ENCODE data around the gene ZNF385B.

ZNF385B gene

DNA sequence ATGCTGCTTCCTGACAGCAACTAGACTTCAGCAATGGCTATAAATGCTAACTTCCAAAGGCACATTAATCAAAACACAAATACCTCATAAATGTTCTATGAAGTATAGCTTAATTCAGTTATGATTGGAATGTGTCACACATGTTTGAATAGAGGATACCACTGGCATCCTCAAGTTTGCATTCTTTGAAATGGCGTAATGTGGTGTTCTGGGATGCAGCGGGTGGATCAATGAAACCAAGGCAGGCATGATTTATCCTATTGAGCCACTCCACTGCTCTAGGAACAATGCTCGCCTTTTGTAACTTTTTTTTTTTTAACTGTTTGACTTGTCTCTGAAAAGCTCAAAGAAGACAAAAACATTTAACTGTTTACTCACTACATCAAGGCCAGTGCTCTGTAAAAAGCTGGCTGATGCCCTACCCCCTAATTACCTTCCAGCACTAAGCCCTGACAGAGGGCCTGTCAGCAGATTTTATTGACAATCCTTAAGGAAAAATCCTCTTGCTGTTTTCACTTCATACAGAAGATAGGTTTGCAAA lies 318.0 kb downstream of the ZNF385B start:
- no peak for DNase-seq

DNA sequence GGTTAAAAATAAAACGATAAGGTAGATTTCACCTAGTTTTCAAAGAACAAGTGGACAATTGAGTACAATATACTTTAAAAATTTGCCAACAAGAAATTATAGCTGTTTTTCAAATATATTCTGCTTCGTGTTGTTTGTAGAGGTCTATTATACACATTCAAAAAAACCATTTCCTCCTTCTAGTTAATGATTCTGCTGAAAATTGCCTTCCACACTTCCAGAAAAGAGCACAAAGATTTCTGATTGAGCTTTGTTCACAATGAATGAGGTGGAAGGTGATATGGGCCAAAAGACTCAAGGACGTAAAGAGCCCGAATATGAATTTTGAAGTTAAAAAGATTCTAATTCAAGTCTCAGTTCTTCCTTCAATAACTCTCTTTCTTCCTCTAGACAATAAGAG lies 319.8 kb downstream of the ZNF385B start:
- DNase-seq: no peak

DNA sequence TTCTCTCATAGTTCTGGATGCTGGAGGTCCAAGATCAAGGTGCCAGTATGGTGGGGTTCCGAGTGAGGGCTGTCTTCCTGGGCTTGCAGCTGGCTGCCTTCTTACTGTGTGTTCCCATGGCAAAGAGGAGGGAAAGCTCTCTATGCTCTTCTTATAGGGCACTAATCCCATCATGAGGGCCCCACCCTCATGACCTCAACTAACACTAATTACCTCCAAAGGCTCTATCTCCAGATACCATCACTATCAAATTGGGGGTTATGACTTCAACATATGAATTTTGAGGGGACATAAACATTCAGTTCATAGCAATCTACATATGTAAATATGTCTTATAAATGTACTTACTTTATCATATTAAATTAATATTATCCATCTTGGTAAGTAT lies 322.3 kb downstream of the ZNF385B start:
- DNase-seq: no peak

DNA sequence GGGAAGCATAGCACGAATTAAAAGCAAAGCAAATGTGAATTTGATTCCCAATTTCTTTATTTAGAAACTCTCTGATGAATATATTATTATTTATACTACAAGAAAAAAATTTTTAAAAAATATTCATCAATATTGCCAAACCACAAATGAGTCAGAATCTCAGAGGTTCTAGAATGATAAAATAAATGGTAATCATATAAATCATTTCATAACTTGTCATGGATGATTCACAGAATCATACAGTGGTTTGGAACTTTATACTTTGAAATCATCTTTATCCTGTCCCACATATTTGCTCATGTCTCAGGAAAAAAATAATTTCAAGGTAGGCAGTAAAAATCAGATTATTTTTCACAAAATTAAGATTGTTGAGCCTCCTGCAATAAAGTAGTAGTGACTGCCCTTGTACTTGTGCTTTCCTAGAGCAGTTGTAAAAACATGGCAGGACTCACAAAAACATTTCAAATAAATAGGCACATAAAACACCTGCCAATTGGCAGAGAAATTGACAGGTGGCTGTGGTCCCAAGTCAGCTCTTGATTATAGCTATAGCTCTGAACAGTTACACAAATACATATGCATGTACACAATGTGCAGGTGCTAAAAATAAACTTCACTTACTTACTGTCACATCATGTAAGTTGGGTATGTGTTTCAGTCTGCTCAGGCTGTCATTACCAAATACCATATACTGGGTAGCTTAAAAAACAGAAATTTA lies 322.8 kb downstream of the ZNF385B start:
- DNase-seq: no peak

DNA sequence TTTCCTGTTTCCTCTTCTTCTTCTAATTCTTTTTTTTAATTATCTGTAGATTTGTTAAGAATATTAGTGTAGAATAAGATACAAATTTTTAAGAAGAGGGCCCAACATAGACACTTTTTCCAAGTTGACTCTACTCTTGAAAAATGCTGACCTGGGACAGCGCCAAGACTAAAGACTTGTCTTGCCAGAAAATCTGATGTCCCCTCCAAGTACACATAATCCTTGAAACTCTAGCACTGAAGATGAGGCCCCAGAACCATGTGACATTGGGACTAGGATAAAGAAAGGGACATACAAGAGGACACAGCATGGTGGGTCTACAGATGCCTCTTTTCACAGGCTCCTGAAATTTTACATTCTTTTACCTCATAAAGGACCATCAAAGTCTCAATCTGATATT lies 325.2 kb downstream of the ZNF385B start:
- no peak for DNase-seq

DNA sequence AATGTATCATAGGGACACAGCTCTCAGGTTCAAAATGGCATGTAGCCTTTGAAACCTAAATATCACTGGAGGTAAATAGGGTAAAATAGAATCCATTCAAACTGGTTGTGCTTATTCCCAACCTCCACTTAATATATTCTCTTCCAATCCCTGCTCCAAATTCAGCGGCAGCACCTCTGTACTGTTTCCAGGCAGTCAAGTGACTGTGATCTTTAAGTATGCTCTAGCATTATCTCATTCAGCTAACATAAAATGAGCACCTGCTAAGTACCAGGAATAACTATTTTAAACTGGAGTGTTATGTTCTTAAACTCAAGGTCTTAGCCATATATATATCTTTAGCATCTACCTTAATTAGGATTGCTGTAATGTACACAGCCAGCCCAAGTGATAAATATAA lies 327.5 kb downstream of the ZNF385B start:
- DNase-seq: no peak

DNA sequence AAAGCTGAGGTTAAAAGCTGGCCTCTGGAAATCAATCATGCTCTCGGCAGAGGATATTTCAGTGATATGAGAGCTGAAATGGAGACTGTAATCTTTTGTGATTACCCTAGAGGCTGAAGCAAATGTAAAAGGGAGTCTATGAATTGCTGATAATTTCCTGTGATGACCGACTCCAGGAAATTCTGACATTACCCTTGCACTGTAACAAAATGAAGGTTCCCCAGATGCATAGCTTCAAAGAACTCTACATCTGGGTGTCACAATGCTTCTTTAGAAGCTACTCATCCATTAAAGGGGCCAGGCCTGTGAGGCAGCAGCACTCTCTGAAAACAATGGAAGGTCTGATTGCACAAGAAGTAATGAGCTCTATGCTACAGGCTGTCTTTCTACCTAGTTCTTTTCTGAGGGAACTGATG lies 328.5 kb downstream of the ZNF385B start:
- DNase-seq: no peak

DNA sequence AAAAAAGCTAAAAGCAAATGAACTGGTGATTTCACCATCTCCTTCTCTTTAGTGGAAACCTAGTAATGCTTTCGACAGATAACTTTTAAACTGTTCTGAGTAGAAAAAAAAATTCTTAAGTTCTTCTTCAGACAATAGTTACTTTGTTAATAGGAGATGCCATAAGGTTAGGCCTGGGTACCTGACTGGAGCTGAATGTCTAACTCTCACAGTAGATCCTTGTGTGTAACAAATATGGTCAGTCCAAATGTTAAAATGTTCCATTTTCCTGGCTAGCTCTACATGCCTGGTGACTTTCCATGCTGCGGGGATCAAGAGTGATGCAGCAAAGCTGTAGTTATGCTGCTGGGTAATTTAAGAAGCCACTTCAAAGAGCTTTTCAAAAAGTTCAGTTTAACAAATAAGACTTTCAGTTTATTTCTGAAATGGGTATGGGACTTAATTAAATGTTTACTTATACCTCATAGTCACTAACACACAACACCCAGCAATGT lies 332.8 kb downstream of the ZNF385B start:
- no peak for DNase-seq

DNA sequence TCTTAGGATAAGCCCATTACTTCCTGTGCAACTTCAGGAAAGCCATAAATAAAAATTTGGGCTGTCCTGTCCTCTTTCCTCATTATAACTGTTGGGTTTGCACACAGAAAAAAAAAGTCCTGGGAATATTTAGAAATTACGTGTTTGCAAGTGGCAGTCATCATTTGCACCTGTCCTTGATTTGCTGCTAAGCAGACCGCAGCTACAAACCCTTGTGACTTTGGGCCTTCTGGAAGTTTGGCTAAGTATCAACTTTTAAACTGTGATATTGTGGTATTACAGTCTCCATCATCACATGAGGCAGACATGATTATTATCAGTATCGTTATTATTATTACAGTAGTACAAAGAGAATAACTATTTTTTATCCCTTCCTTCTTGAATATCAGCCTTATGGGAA lies 336.1 kb downstream of the ZNF385B start:
- no peak for DNase-seq

DNA sequence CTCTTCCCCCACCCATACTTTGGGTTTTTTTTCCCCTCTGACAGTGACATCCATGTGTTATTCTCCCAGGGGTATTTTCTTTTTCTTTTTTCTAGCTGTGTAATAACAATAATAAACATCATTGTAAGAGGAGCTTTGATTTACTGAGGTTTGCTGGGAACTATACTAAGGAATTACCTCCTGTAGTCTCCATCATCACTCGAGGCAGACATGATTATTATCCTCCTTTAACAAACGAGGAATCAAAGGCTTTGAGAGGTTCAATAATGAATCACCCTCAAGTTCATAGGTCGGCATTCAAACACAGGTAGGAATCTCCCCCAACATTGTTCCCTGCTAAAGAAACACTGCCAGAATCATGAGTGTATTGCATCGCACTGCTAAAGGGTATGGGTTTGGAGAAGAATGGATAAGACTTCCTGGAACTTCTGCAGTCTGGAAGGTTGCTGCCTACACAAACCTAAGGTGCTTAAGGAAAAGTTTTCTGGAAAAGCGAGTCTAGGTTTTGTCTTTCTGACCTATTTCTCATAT lies 336.5 kb downstream of the ZNF385B start:
- DNase-seq: no peak

DNA sequence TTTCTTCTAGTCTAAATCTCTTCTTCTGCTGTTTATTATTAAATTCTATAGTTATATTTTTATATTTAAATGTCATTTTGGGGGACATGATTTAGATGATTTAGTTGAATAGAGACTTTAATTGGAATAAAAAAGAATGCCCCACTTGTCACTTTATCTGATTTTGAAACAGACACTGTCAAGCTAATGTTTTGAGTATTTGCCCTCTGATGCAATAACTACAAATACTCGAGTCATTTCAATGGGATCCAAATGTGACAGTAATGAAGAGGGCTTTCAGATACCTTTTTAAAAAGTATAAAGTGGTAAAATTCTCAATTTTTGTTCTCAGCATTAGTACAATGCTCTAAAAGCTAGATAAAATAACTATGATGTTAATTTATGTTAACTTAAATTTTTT lies 339.5 kb downstream of the ZNF385B start:
- DNase-seq: no peak

DNA sequence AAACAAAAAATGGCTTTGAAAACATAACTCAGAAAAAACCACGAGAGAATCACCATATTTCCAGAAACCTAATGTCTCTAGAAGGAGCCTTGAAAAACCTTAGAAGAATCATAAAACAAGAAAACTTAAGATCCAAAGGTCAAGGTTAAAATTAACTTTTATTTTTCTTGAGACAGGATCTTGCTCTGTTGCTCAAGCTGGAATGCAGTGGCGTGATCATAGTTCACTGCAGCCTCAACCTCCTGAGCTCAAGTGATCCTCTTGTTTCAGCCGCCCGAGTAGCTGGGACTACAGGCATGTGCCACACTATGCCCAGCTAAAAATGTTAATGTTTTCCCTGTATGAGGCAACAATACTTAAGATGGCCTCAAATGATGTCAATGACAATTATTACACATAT lies 342.6 kb downstream of the ZNF385B start:
- no peak for DNase-seq

DNA sequence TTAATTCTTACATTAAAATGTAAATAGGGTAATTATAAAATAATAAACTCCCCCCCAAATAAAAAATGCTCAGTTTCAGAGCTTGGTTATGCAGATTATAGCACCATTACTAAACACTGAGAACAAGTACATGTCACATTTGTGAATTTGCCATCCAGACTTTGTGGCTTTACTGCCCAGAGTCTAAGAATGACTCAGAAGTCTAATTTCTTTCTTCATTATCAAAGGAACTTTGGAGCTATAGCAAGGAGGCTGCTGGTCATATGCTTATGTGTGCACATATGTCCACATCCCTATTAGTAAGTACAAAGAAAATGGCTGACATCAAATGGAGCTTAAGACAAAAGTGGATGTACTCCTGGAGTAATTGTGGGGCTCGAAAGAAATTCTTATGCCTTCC lies 348.2 kb downstream of the ZNF385B start:
- no peak for DNase-seq

DNA sequence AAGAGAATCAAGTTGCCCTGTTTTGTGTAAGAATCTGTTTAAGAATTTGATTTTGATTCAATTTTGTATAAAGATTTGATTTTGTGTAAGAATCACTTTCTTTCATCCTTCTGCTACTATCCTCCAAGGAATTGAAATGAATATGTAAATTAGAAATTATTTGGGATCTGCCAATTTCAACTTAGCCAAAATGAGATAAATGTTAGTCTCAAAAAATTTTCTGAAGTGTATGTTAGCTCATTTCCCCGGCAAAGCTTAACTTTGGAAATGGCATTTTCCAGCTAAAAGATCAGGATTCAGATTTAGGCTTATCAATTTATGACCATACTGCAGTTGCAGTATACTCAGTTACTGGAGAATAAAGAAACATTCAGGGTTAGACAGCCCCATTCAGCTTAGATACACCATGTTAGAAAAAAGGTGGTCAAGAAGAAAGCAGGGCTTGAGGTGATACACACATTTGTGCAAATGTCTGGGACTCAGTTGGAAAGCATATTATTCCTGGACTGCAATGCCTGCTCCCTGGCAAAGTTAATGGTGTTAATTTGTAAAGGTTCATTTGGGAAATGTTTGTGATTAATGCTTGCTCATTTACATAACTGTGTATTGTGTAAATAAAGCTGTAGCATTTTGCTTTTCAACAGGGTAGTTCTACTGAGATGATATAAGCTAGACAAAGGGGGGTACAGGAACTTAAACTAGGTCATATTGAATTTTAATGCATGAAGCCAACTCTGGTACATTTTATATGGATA lies 349.0 kb downstream of the ZNF385B start:
- DNase-seq: no peak

DNA sequence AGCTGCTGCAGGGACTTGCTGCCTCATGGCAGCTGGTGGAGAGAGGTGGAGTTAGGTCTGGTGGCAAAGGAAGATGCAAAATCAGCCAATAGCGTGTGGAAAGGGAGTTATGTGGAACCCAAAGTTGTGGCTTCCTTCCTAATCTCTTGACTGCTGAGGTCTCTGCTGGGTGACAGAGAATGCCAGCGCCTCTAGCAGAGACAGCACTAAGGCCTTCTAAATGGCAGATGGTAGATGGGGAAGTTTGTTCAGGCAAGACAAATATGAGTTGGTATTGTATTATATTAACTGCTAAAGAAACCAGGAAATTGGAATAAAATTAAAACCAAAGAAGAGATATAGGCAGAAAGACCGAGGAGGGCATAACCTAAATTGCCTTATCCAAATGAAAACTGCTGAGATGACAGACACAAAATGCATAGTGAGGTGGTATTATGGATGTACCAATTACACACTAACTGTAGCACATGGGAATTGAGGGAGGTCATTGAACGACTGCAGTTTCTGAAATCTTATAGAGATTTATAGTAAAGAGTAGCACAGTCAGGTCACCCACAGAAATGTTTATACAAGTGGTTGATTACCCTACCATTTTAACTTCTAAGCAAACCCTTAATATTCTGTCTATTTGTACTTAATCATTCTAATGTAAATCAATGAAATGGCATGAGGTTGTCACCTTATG lies 350.2 kb downstream of the ZNF385B start:
- DNase-seq: no peak

DNA sequence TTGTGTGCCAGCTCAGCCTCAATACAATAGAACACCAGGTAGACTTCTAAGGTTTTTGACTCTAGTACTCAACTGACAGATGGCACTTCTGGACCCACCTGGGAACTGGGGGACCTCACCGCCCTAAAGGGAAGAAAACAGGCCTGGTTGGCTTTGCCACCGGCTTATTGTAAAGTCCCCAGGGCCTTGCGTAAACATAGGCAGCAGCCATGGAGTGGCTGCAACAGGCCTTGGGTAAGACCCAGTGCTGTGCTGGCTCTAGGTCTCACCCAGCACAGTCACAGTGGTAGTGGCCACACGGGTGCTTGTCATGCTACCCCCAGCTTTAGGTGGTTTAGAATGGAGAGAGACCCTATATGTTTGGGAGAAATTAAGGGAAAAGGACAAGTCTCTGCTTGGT lies 366.1 kb downstream of the ZNF385B start:
- DNase-seq: no peak

DNA sequence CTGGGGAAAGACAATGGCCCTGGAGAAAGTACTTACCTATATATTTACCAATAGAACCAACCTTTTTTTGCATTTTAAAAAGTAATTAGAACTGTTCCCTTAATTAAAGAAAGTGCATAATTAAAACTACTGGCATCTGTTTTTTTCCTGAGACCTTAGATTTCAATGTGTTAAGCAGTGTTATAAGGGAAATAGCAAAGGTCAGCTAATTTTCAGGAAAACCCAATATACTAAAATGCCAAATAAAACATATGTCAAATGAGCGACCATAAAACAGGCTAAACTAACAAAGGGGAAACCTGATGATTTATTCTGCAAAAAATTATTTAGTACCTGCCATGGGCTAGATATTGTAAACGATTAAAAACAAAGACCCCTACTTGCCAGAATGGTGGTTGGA lies 372.8 kb downstream of the ZNF385B start:
- DNase-seq: no peak

DNA sequence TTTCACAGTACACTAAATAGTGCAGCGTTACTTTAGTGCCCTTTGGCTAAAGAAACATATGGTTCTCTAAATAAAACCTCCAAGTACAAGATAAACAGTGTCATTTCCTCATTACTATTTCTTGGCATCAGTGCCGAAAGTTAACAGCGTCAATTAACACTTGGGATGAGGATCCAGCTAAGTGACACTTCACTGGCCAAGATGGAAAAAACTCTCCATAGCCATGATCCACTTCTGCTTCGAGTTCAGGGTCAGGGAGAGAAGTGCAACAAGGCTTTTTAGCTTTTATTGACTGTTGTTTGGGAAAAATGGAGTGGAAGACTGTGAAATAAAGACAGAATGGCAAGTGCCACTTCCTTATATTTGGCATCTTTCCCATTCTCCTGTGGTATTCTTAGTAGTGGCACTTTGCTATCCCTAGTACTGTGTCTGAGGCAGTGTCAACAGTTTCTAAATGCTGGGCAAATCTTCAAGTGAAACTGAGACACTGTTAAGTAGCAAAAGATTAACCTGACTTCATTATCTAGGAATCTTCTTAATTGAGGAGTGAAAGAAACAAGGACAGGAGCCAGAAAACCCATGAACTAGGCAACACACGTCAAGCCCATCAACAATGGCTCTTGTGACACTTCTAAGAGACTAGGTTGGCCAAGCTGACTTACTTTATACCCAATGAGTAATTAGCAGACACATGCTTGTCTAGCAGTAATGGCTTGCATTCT lies 374.2 kb downstream of the ZNF385B start:
- DNase-seq: no peak

DNA sequence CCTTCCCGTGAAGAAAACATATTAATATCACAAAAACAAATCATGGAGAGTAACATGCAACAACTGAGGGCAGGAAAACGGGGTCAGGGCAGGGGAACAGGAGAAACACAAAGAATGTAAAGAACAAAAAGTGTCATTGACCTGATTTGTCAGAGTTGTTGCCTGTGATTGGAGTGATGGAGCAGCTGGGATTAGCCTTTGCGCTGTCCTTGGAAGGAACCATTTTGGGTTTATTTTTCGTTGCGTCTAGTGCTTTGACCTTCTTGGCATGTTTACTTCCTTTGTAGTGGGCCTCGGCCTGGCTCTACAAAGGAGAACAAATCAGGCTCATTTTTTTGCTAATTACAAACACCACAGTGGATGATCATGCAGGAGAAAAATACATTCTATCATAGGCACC lies 378.3 kb downstream of the ZNF385B start:
- DNase-seq: no peak

DNA sequence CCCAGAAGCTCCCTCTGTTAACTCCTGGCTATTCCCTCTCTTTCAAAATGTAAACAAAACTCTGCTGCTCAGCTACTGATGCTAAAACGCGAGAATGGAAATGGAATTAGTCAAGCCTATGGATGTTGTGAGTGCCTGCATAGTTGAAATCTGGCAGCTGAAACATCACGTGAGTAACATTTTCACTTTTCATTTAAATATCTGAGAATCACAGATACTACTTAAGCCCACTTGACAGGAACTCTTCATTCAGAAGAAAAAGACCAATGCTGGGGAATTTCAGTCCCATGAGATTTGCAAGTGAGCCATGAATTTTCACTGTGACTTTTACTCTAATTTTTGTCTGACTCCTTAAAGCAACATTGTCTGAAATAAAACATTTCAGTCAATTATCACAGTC lies 381.5 kb downstream of the ZNF385B start:
- DNase-seq: no peak

DNA sequence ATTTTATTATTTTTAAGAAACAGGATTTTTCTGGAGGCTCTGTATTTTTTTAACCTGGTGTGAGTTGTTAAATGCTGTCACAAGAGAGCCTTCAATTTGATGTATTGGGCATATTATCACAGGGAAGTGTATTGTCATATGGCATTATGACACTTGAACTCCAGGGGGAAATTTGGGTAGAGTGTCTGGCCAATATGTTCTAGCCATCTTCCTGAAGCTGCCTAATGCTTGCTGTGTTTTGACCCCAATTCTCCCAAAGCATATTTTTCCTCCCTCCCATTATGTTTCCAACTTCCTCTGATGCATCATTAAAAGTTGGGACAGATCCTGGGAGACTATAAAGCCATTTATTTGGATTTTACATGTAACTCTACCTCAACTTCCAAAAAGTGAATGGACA lies 382.6 kb downstream of the ZNF385B start:
- DNase-seq: no peak

DNA sequence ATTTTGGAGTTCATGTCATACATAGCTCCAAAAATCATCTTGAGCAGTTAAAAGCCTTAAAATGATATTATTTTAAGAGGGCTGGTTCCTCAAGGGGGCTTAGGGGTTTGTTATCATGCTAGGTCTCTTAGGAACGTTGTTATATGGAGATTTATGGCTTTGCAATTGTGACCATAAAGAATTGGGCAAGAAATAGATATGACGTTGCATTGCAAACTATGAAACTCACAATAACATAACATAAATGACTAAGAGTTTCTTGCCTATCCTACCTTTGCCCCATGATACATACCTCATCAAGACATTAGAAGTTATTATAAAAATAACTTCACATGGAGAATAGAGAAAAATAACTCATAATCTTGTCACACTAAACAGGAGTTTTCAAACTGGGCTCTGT lies 390.4 kb downstream of the ZNF385B start:
- no peak for DNase-seq

DNA sequence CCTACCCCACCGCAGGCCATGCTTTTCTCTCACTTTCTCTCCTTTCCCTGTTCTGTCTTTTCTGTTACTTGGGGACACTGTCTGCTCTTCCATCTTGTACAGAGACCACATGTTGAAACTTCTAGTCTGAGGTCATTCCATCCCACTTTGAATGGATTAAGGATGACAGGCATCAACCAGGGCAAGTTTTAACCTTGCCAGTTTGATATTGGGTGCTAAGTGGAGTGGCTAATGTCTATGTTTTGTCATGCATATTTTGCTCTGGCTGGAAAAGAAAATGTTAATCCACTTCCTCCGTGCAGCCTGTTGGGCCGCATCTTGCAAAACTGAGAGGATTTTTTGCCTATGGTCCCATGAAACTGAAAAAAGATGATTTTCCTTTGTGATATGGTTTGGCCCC lies 391.3 kb downstream of the ZNF385B start:
- no peak for DNase-seq

All from CD4-positive, alpha-beta T cell treated with Interleukin-1 beta for 1 hour (primary cell).